HepG2 (cell line): ENCODE data around the gene NLRC5. TPM values are rescaled to one million over a fixed set of nuclear protein-coding genes. Genes with fewer than 3 reads are reported as not detected.

Source experiments
- ATAC-seq: fragments of 200-7000 bp; cut with Tn5 transposase; 3 replicates; pipeline ENCODE4 v1.9.1; 2020; ENCODE audit warnings: mild to moderate bottlenecking, moderate library complexity
- BruUV-seq: library from RNA; stranded (reverse); fragments of 400-500 nt; replicated peaks from 2 replicates; lab custom pipeline; 2021; lab: Mats Ljungman, UMichigan
- CTCF ChIA-PET: fragments of 300-600 bp; formaldehyde crosslinking; extraction: SDS; loops from one replicate; lab custom pipeline; 2021; ENCODE audit warnings: low total read pairs, inconsistent platforms, low intra/inter-chr PET ratio; lab: Yijun Ruan, JAX
- POLR2A ChIA-PET: fragments of 350-600 bp; sonication (Branson Sonifier 250); formaldehyde crosslinking; loops from one replicate; lab custom pipeline; 2020; ENCODE audit warnings: antibody characterized with exemption, inconsistent platforms; lab: Yijun Ruan, JAX
- DNase-seq: peaks from one replicate; pipeline ENCODE4 v3.0.0-alpha.2; 2015; ENCODE audit warnings: low spot score
- FAIRE-seq: peaks from 3 replicates; lab custom pipeline; 2011; peaks lifted over from hg19 to GRCh38; lab: Jason Lieb, UNC
- H2AFZ ChIP-seq: one replicate; pipeline ENCODE4 v1.6.1; 2011; ENCODE audit warnings: low read length, inconsistent platforms
- H3K27ac ChIP-seq: fragments of 300-600 bp; 3 replicates; pipeline ENCODE4 v1.8.0; 2011; ENCODE audit warnings: mixed run types, mild to moderate bottlenecking, mixed read lengths, low read length, inconsistent platforms; ENCODE audit not compliant: insufficient read depth; ENCODE audit errors: extremely low read length
- H3K27me3 ChIP-seq, 2 experiments: fragments of 200-600 bp in 1 of 2; 2 replicates in 1 of 2; 3 replicates in 1 of 2; pipeline versions ENCODE4 v1.6.0 to v1.8.0; 2011; ENCODE audit warnings: low read length in 2 of 2, mild to moderate bottlenecking in 2 of 2, moderate library complexity in 2 of 2, inconsistent platforms in 1 of 2; ENCODE audit not compliant: insufficient read depth in 2 of 2, control insufficient read depth in 1 of 2
- H3K36me3 ChIP-seq, 2 experiments: fragments of 200-600 bp in 1 of 2; replicated peaks in 1 of 2; 2 replicates in 1 of 2; 3 replicates in 1 of 2; pipeline versions ENCODE4 v1.5.1 to v1.8.0; 2011; ENCODE audit warnings: low read length in 2 of 2, inconsistent platforms in 1 of 2; ENCODE audit not compliant: insufficient read depth in 2 of 2, control insufficient read depth in 1 of 2
- H3K4me1 ChIP-seq: 2 replicates; pipeline ENCODE4 v1.5.1; 2012; ENCODE audit warnings: low read length, inconsistent platforms; ENCODE audit not compliant: insufficient read depth
- H3K4me2 ChIP-seq: 2 replicates; pipeline ENCODE4 v1.6.0; 2011; ENCODE audit warnings: low read depth, low read length, inconsistent platforms
- H3K4me3 ChIP-seq, 3 experiments: fragments of 200-600 bp in 1 of 3; sonication (generic), shearing (Covaris generic) in 1 of 3; replicated peaks in 1 of 3; 2 replicates each; pipeline ENCODE4 v1.5.1; 2011 to 2016; ENCODE audit warnings: low read length in 3 of 3, inconsistent platforms in 2 of 3, low read depth in 2 of 3, mild to moderate bottlenecking in 2 of 3, control low read depth in 1 of 3, mixed read lengths in 1 of 3; ENCODE audit not compliant: insufficient read depth in 1 of 3
- H3K79me2 ChIP-seq: one replicate; pipeline ENCODE4 v1.6.1; 2011; ENCODE audit warnings: low read length, inconsistent platforms; ENCODE audit not compliant: insufficient read depth
- H3K9ac ChIP-seq: 2 replicates; pipeline ENCODE4 v1.6.0; 2011; ENCODE audit warnings: mild to moderate bottlenecking, low read depth, low read length, inconsistent platforms; ENCODE audit not compliant: insufficient read depth
- H3K9me3 ChIP-seq: 2 replicates; pipeline ENCODE4 v1.5.1; 2012; ENCODE audit warnings: mild to moderate bottlenecking, low read length
- H4K20me1 ChIP-seq: 2 replicates; pipeline ENCODE4 v1.6.0; 2011; ENCODE audit warnings: inconsistent platforms, mild to moderate bottlenecking, low read length, moderate library complexity; ENCODE audit not compliant: insufficient read depth
- ATF5 ChIP-seq: sonication (generic); formaldehyde crosslinking; IDR thresholded peaks from 2 replicates; pipeline ENCODE4 v1.4.0; 2020; ENCODE audit warnings: mild to moderate bottlenecking, low read depth, missing genetic modification reagents
- GPBP1L1 ChIP-seq: sonication (generic); formaldehyde crosslinking; IDR thresholded peaks from 2 replicates; pipeline ENCODE4 v1.5.0; 2020; ENCODE audit warnings: mild to moderate bottlenecking, missing genetic modification reagents
- HIC2 ChIP-seq: sonication (generic); formaldehyde crosslinking; IDR thresholded peaks from 2 replicates; pipeline ENCODE4 v1.9.0; 2022; ENCODE audit warnings: low read depth, missing genetic modification reagents
- KDM1A ChIP-seq: IDR thresholded peaks from 2 replicates; pipeline ENCODE4 v1.6.1; 2016; ENCODE audit warnings: missing compliant biosample characterization
- POLR2AphosphoS2 ChIP-seq: IDR thresholded peaks from 2 replicates; pipeline ENCODE4 v1.6.1; 2011; ENCODE audit warnings: low read depth, low read length, improper control_type of control experiment
- ZNF547 ChIP-seq: sonication (generic); formaldehyde crosslinking; IDR thresholded peaks from 2 replicates; pipeline ENCODE4 v1.5.1; 2020; ENCODE audit warnings: mild to moderate bottlenecking, missing genetic modification reagents
- ZNF660 ChIP-seq: sonication (generic); formaldehyde crosslinking; IDR thresholded peaks from 2 replicates; pipeline ENCODE4 v1.5.1; 2020; ENCODE audit warnings: mild to moderate bottlenecking, low read depth, missing genetic modification reagents, borderline replicate concordance
- WGBS: methylation state at CpG from one replicate; pipeline ENCODE4 v1.1.6; 2017; ENCODE audit warnings: low lambda C conversion rate; 5-methylcytosine and 5-hydroxymethylcytosine counted together
- in situ Hi-C: cut with HindIII; loops from 2 replicates; pipeline ENCODE4 v1.10.0; 2017; ENCODE audit warnings: low pct_unique_long_range_greater_than_20kb; ENCODE audit not compliant: extremely low pct_ligation_motif_present
- intact Hi-C: fragments of 100-400 bp; cut with micrococcal nuclease; formaldehyde crosslinking; loops from one replicate; pipeline ENCODE4 v1.10.0; 2022; ENCODE audit not compliant: unreplicated experiment
- polyA plus RNA-seq, 8 experiments: library from polyadenylated mRNA; depleted of rRNA in 3 of 8; stranded (reverse) in 7 of 8; unstranded in 1 of 8; fragments of >200 nt; fragmentation: Illumina TruSeq in 4 of 8; extraction: Trizol in 4 of 8; gene quantifications; 2 replicates each; pipeline versions ENCODE4 v1.2.1 to v1.2.3, GENCODE V29; 2011 to 2016; ENCODE audit warnings: low read depth in 4 of 8, missing spikeins in 1 of 8, mixed read lengths in 1 of 8; ENCODE audit not compliant: insufficient read depth in 1 of 8
- total RNA-seq, 5 experiments: library from RNA; depleted of rRNA; stranded (reverse); fragments of >200 nt; fragmentation: Illumina TruSeq; extraction: Trizol; gene quantifications; 2 replicates each; pipeline ENCODE4 v1.2.3, GENCODE V29; 2016; ENCODE audit warnings: low read depth in 1 of 5
- TF ChIP-seq, protein P1 (sequence below): sonication (generic); formaldehyde crosslinking; IDR thresholded peaks from 2 replicates; pipeline ENCODE4 v1.4.0; 2020; ENCODE audit warnings: missing genetic modification reagents
- TF ChIP-seq, protein P2 (sequence below), 2 experiments: fragments of 450-650 bp in 1 of 2; sonication (generic) in 1 of 2; formaldehyde crosslinking; IDR thresholded peaks; 2 replicates each; pipeline versions ENCODE4 v1.5.0 to v1.8.0; 2020 to 2022; ENCODE audit warnings: mild to moderate bottlenecking in 1 of 2, missing genetic modification reagents in 1 of 2

The NLRC5 gene
- total and polyA plus RNA-seq, 2 of the 13 experiments (the other 11 are each of a cell fraction or from before 2014, with no cell fraction given), result 6.3 to 12.7 TPM

GRCh38 chr16:57042157-57043111 is 53.1 kb downstream of the NLRC5 start:
- Histone ChIP-seq H3K9me3 (no peaks in the 10 kb centered on the region), H3K9ac (no peak overlapping the region), H2AFZ (no peak overlapping the region), H3K27me3 (no peaks in the 10 kb centered on the region; a peak in 3 of 5 replicates), H3K36me3 (no peaks in the 10 kb centered on the region), H3K79me2 (no peaks in the 10 kb centered on the region), H3K4me2 (no peak overlapping the region)
- WGBS, result 57% methylated on average over 14 of the region's 14 CpGs
- no peak for FAIRE-seq
- in situ Hi-C loops, result no loop called here
- no peak for DNase-seq
- TF ChIP-seq ATF5 (CRISPR knock-in tag) (0 out of 2 replicates have a peak, but pooled peaks have one; percentile 41), ZNF660 (CRISPR knock-in tag) (no peak)
- TF ChIP-seq, protein P1, sequence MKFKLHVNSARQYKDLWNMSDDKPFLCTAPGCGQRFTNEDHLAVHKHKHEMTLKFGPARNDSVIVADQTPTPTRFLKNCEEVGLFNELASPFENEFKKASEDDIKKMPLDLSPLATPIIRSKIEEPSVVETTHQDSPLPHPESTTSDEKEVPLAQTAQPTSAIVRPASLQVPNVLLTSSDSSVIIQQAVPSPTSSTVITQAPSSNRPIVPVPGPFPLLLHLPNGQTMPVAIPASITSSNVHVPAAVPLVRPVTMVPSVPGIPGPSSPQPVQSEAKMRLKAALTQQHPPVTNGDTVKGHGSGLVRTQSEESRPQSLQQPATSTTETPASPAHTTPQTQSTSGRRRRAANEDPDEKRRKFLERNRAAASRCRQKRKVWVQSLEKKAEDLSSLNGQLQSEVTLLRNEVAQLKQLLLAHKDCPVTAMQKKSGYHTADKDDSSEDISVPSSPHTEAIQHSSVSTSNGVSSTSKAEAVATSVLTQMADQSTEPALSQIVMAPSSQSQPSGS (CRISPR knock-in tag), result no peak
- TF ChIP-seq, all 625 proteins: peak for 1
- CTCF ChIA-PET, result no interaction called here
- Histone ChIP-seq H3K27ac (no peak overlapping the region), H4K20me1 (no peaks in the 10 kb centered on the region), H3K4me3 (no peak overlapping the region), H3K4me1 (peaks cover 13% of the 10 kb centered on the region)
- no TSS peak for BruUV-seq
- intact Hi-C loops, result no loop called here
- ATAC-seq, result no peak
- POLR2A ChIA-PET, result no interaction called here

GRCh38 chr16:57043248-57043647 is 53.9 kb downstream of the NLRC5 start:
- H3K4me3 ChIP-seq, result no peak overlapping the region
- no peak overlapping the region for H3K27ac ChIP-seq
- no peak for DNase-seq
- intact Hi-C loops, result no loop called here
- no peaks in the 10 kb centered on the region for H4K20me1 ChIP-seq
- no peaks in the 10 kb centered on the region for H3K79me2 ChIP-seq
- peaks cover 13% of the 10 kb centered on the region for H3K4me1 ChIP-seq
- in situ Hi-C loops, result no loop called here
- no peak for FAIRE-seq
- H3K9ac ChIP-seq, result no peak overlapping the region
- ChIA-PET POLR2A (no interaction called here), CTCF (no interaction called here)
- ATAC-seq, result no peak
- WGBS, result 57% methylated on average over 5 of the region's 9 CpGs
- H3K4me2 ChIP-seq, result no peak overlapping the region
- H3K27me3 ChIP-seq, result no peaks in the 10 kb centered on the region; a peak in 3 of 5 replicates
- no TSS peak for BruUV-seq
- H2AFZ ChIP-seq, result no peak overlapping the region
- no peaks in the 10 kb centered on the region for H3K9me3 ChIP-seq
- H3K36me3 ChIP-seq, result no peaks in the 10 kb centered on the region
- TF ChIP-seq POLR2AphosphoS2, result no peak
- no peak for TF ChIP-seq KDM1A (CRISPR knock-in tag)
- TF ChIP-seq ZNF547 (CRISPR knock-in tag), result no peak
- TF ChIP-seq HIC2, result no peak
- TF ChIP-seq, protein P2, sequence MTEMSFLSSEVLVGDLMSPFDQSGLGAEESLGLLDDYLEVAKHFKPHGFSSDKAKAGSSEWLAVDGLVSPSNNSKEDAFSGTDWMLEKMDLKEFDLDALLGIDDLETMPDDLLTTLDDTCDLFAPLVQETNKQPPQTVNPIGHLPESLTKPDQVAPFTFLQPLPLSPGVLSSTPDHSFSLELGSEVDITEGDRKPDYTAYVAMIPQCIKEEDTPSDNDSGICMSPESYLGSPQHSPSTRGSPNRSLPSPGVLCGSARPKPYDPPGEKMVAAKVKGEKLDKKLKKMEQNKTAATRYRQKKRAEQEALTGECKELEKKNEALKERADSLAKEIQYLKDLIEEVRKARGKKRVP (CRISPR knock-in tag; IDR thresholded peaks at IDR 0.05), result no peak
- TF ChIP-seq GPBP1L1, result no peak
